ENCODE data around the gene RGL4. TPM values are rescaled to one million over a fixed set of nuclear protein-coding genes. Genes with fewer than 3 reads are reported as not detected.
"Not testable (repeated sequence)": the region's sequence is repeated elsewhere in the genome, so short reads cannot be mapped to it uniquely, and the experiment has no call there.

The RGL4 gene
- total RNA-seq, 1 donor from 2014 or later = 0.15 TPM

DNA sequence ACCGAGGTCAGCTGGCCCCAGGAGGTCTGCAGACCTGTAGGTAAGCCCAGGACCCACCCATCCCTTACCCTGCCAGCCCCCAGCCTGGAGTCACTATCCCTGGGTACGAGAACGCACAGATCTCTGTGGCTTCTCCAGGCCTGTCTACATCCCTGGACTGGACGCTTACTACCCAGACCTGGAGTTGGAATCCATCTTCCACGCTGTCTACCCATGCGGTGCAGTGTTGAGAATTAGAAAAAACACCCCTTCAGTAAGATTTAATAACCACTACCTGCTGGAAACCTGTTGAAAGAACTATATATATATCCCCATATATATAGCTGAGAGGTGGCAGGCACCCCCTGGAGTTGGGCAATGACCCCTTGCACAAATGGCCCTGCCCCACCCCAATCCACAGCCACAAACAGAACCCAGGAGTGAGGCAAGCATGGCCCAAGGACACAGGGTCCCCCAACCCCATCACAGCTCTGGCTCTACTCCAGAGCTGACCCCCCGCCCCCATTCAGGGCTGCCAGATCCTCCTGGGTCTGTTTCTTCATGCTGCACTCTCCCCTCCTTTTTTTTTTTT is 17.7 kb upstream of the RGL4 start:
- TF ChIP-seq, protein P1, sequence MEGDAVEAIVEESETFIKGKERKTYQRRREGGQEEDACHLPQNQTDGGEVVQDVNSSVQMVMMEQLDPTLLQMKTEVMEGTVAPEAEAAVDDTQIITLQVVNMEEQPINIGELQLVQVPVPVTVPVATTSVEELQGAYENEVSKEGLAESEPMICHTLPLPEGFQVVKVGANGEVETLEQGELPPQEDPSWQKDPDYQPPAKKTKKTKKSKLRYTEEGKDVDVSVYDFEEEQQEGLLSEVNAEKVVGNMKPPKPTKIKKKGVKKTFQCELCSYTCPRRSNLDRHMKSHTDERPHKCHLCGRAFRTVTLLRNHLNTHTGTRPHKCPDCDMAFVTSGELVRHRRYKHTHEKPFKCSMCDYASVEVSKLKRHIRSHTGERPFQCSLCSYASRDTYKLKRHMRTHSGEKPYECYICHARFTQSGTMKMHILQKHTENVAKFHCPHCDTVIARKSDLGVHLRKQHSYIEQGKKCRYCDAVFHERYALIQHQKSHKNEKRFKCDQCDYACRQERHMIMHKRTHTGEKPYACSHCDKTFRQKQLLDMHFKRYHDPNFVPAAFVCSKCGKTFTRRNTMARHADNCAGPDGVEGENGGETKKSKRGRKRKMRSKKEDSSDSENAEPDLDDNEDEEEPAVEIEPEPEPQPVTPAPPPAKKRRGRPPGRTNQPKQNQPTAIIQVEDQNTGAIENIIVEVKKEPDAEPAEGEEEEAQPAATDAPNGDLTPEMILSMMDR (IDR thresholded peaks at IDR 0.05; ENCODE audit: unreplicated experiment) = no peak
- no peaks in the 10 kb centered on the region for H3K9me3 Mint-ChIP-seq (ENCODE audit: unreplicated experiment)
- H3K4me1 Mint-ChIP-seq (ENCODE audit: unreplicated experiment) = peaks cover 3% of the 10 kb centered on the region
- peaks cover 10% of the 10 kb centered on the region for H3K36me3 Mint-ChIP-seq (ENCODE audit: low read depth, unreplicated experiment)
- no peak overlapping the region for H3K4me3 Mint-ChIP-seq (ENCODE audit: unreplicated experiment)
- H3K27me3 Mint-ChIP-seq (ENCODE audit: unreplicated experiment) = peaks cover 12% of the 10 kb centered on the region
- no peak for DNase-seq (ENCODE audit: low spot score)
- no peak overlapping the region for H3K27ac Mint-ChIP-seq (ENCODE audit: unreplicated experiment)

DNA sequence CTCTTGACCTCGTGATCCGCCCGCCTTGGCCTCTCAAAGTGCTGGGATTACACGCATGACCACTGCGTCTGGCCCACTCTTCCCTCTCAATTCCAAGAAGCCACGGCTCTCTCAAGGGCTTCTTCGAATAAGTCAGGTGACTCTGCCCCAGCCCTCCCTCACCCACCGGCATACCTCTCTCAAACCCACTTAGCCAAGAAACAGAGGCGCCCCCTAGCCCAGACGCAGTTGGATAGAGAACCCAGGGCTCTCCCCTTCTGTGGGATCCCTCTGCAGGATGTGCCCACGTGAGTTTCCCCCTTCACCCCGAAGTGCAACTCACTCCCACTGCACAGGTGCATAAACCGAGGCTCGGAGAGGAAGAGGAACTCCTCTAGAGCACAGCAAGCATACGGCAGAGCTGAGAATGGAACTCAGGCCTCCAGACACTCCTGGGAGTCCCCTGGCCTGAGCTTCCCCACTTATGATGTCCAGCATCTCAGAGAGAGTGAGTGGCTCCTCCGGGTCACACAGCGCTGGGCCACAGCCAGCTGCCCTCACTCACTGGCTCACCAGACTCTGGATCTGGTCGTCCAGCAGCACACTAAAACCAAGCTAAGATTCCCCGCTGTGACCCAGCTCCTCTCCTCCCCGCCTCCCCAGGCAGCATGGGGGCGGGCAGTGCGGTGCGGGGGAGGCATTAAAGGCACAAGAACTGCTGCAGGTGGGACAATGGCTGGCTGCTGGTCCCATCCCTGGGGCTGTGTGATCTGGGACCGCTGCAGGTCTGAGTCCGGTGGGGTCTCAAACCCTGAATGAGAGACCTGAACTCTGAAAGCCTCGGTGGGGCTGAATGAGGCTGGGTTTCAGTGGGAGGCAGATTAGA is 16.8 kb upstream of the RGL4 start:
- H3K9me3 Mint-ChIP-seq (ENCODE audit: unreplicated experiment) = no peaks in the 10 kb centered on the region
- H3K4me1 Mint-ChIP-seq (ENCODE audit: unreplicated experiment) = peaks cover 3% of the 10 kb centered on the region
- DNase-seq (ENCODE audit: low spot score) = no peak
- TF ChIP-seq, protein P1 (IDR thresholded peaks at IDR 0.05; ENCODE audit: unreplicated experiment) = no peak
- no peak overlapping the region for H3K4me3 Mint-ChIP-seq (ENCODE audit: unreplicated experiment)
- H3K27me3 Mint-ChIP-seq (ENCODE audit: unreplicated experiment) = peaks cover 14% of the 10 kb centered on the region
- H3K36me3 Mint-ChIP-seq (ENCODE audit: low read depth, unreplicated experiment) = peaks cover 14% of the 10 kb centered on the region
- no peak overlapping the region for H3K27ac Mint-ChIP-seq (ENCODE audit: unreplicated experiment)

DNA sequence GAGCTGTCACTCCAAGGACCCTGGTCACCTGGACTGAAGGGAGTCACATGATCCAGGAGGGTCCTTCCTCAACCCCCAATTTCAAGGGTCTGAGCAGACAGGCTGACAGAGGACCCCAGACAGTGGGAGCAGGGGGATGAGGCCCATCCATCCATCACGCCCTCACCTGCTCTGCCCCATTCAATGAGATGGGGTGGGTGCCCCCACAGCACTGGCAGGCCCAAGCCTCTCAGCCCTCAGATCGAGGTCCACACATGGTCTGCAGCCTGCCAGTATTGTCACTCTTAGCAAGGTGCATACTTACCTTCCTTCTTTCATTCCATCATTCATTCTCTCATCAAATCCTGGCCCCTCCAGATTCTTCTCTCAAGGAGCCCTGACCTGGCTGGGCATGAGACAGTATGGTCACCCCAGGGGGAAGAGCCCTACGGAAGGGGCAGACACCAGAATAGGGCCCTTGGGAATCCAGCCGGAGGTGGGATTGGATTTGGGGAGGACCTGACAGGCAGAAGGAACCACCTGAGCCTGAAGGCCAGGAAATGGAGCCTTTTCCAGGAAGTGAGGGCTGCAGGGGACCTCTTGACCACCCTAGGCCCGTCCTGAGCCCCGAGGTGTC is 15.8 kb upstream of the RGL4 start:
- not testable (repeated sequence) for H3K4me1 Mint-ChIP-seq (ENCODE audit: unreplicated experiment); H3K9me3 Mint-ChIP-seq (ENCODE audit: unreplicated experiment); H3K4me3 Mint-ChIP-seq (ENCODE audit: unreplicated experiment); H3K27ac Mint-ChIP-seq (ENCODE audit: unreplicated experiment); DNase-seq (ENCODE audit: low spot score)
- H3K27me3 Mint-ChIP-seq (ENCODE audit: unreplicated experiment) = peaks cover 14% of the 10 kb centered on the region
- H3K36me3 Mint-ChIP-seq (ENCODE audit: low read depth, unreplicated experiment) = peaks cover 14% of the 10 kb centered on the region

DNA sequence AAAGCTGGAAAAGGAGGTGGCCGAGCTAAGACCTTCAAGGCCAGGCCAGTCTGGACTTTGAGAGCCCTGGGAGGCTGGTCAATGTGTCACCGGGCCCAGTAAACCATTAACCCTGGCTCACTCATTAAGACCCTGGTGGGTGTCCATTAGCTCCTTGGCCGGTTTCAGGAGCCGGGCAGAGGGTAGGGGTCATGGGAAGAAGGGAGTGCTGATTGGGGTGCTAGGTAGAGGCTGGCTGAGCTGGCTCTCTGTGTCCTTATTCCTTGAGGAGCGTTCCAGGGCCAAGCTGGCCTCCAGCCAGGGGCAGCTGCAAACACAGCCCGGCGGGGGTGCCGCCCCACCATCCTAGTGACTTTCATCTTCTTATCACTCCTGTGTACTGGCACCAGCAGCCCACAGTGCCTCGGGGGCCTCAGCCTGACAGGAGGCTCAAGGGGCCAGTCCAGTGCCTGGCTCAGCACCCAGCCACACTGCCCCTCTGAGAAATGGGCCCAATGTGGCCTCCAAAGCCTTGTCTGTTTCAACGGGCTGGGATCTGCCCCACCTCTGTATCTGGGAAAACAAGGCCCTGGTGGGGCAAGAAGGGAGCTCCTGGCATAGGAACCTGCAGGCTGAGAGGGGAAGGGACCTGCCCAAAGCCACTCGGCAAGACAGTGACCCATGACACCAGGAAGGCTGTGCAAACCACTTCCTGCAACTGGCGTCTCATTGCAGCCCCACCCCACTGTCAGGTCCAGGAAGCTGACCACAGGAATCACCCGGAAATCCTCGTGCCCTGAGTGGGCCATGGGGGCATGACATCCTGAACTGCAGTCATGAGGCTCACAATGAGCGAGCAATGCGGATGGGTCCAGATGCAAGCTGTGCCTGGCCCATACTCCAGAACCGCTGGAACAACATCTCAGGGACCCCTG is 15.1 kb upstream of the RGL4 start:
- Mint-ChIP-seq H3K4me1 (ENCODE audit: unreplicated experiment) (peaks cover 3% of the 10 kb centered on the region), H3K9me3 (ENCODE audit: unreplicated experiment) (no peaks in the 10 kb centered on the region), H3K36me3 (ENCODE audit: low read depth, unreplicated experiment) (peaks cover 14% of the 10 kb centered on the region), H3K27ac (ENCODE audit: unreplicated experiment) (no peak overlapping the region), H3K4me3 (ENCODE audit: unreplicated experiment) (no peak overlapping the region), H3K27me3 (ENCODE audit: unreplicated experiment) (peaks cover 14% of the 10 kb centered on the region)
- TF ChIP-seq, protein P1 (IDR thresholded peaks at IDR 0.05; ENCODE audit: unreplicated experiment) = no peak
- no peak for DNase-seq (ENCODE audit: low spot score)

DNA sequence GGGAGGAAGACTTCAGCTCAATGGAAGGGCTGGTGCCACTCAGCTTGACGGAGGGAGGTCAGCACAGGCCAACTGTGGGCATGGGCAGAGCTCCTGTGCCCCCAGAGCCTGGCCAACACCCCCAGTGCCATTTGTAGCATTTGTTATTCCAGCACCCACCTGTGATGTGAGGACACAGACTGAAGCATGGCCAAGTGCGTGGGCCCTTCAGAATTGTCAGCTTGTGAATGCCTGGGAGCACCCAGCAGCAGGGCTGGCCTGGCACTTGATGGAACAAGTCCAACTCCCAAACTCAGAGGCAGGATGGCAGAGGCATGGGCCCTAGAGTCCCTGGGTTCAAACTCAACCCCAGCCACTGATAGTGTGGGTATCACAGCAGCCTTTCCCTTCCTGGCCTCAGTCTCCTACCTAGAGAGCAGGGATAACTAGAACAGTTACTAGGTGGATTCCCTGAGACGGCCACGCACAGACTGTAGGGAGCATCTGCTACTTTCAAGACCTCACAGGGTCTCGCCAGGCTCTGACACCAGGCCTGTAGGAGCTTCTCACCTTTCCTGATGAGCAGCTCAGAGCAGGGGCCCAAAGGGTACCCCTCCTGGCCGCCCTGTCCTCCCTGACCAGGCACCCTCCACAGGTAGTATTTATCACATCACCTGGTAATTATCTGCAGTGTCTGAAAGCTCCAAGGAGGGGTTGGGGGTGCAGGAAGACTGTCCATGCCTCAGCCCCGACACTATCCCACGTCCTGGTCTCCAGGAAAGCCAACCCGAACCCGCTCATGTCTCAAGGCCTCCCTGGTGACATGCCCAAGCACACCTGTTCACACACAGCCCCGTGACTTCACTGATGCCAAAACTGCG is 13.7 kb upstream of the RGL4 start:
- peaks cover 14% of the 10 kb centered on the region for H3K27me3 Mint-ChIP-seq (ENCODE audit: unreplicated experiment)
- H3K27ac Mint-ChIP-seq (ENCODE audit: unreplicated experiment); DNase-seq (ENCODE audit: low spot score); H3K4me1 Mint-ChIP-seq (ENCODE audit: unreplicated experiment); H3K4me3 Mint-ChIP-seq (ENCODE audit: unreplicated experiment); H3K9me3 Mint-ChIP-seq (ENCODE audit: unreplicated experiment): not testable (repeated sequence)
- peaks cover 16% of the 10 kb centered on the region for H3K36me3 Mint-ChIP-seq (ENCODE audit: low read depth, unreplicated experiment)

Data from endothelial cell (in vitro differentiated cells).